Heart right ventricle (tissue), 16 donors: ENCODE measurements around the gene GTF2F2. TPM values are rescaled to one million over a fixed set of nuclear protein-coding genes. Genes with fewer than 3 reads are reported as not detected.

Source experiments
- ATAC-seq, 8 donors: fragments of 200-7000 bp; cut with Tn5 transposase; one replicate each; pipeline ENCODE4 v1.9.1; 2020; ENCODE audit warnings: mild to moderate bottlenecking in 8 of 8, moderate library complexity in 8 of 8, moderate number of reproducible peaks in 1 of 8
- DNase-seq, 2 donors: peaks; one replicate each; pipeline ENCODE4 v3.0.0-alpha.2; 2020
- H3K27ac ChIP-seq, 10 donors: fragments of 200-600 bp; sonication (generic) in 2 of 10; one replicate each; pipeline versions ENCODE4 v1.5.0 to v1.8.0; 2020 to 2022; ENCODE audit warnings: mild to moderate bottlenecking in 3 of 10
- H3K27me3 ChIP-seq, 7 donors: fragments of 200-600 bp; one replicate each; pipeline ENCODE4 v1.8.0; 2021 to 2022; ENCODE audit warnings: mild to moderate bottlenecking in 2 of 7
- H3K36me3 ChIP-seq, 9 donors: fragments of 200-600 bp; sonication (generic) in 1 of 9; one replicate each; pipeline versions ENCODE4 v1.5.0 to v1.8.0; 2020 to 2022; ENCODE audit warnings: mild to moderate bottlenecking in 2 of 9
- H3K4me1 ChIP-seq, 9 donors: fragments of 200-600 bp; sonication (generic) in 1 of 9; one replicate each; pipeline versions ENCODE4 v1.5.0 to v1.8.0; 2020 to 2022; ENCODE audit warnings: mild to moderate bottlenecking in 4 of 9
- H3K4me3 ChIP-seq, 10 donors: fragments of 200-600 bp; sonication (generic) in 2 of 10; one replicate each; pipeline versions ENCODE4 v1.5.0 to v1.8.0; 2020 to 2022; ENCODE audit warnings: mild to moderate bottlenecking in 7 of 10, moderate library complexity in 2 of 10
- H3K9me3 ChIP-seq, 11 donors: fragments of 200-600 bp in 10 of 11; sonication (generic) in 2 of 11; one replicate each; pipeline versions ENCODE4 v1.5.0 to v1.8.0; 2013 to 2022; ENCODE audit warnings: mild to moderate bottlenecking in 2 of 11, control low read depth in 1 of 11, moderate library complexity in 1 of 11
- WGBS, 2 donors: extraction: QIAGEN DNeasy Blood & Tissue Kit; methylation state at CpG; one replicate each; pipeline ENCODE4 v1.1.7; 2013; ENCODE audit warnings: inconsistent platforms in 1 of 2; 5-methylcytosine and 5-hydroxymethylcytosine counted together
- intact Hi-C, 10 donors: fragments of 100-400 bp; cut with DNase I; formaldehyde crosslinking; loops; one replicate each; pipeline versions ENCODE4 v1.11.1 to v1.14.2; 2022
- polyA plus RNA-seq, 2 donors: library from polyadenylated mRNA; stranded (reverse); fragments of 200-250 nt; gene quantifications; one replicate each; pipeline ENCODE4 v1.2.3, GENCODE V29; 2013
- total RNA-seq, 10 donors: library from RNA; stranded (reverse); fragmentation: NEBNext Ultra II Directional in 3 of 10; extraction: Animal tissue kit (Norgen Biotek cat#: 25700) in 3 of 10; gene quantifications; one replicate each; pipeline versions ENCODE4 v1.2.1 to v1.2.4, GENCODE V29; 2021 to 2023
- TF ChIP-seq, protein P1 (sequence below), 9 donors: fragments of 200-600 bp; sonication (generic) in 2 of 9; IDR thresholded peaks; one replicate each; pipeline versions ENCODE4 v1.5.0 to v1.8.0; 2021 to 2022; ENCODE audit warnings: antibody characterized with exemption in 9 of 9, mild to moderate bottlenecking in 5 of 9, moderate library complexity in 1 of 9
- donor health status: Arrhythmogenic right ventricular cardiomyopathy.
- donor health status: ischemic (EF 13 %, LVEDD 7.1; RV severe dilation, severe dysfunction).
- donor health status: healthy with polysubstance abuse.
- donor health status: DM: no; HTN: yes; CAD: no.
- donor health status: DM: no; HTN: no; CAD: no.
- donor health status: ischemic (EF 25% LVEDD 6.9; RV normal size, moderate dysfunction).
- donor health status: ischemic (EF 25% LVEDD 5.7; RV mildly dilated, moderate dysfunction).
- donor health status: healthy.
- donor health status: DM: yes; HTN: yes; CAD: no.
- donor health status: Ischemic cardiomyopathy.
- donor health status: ischemic (EF 35%, LVEDD 5.7; RV mildly dilated, moderate dysfunction).
- donor health status: nonischemic (EF 11% LVEDD 7.7; RV severe dilation, severe dysfunction).
- donor health status: DM: yes; HTN: yes; CAD: no.
- donor health status: PGD.
- donor health status: ischemic (EF 29% LVEDD 5.4; RV normal size, mild dysfunction).
- donor health status: nonischemic (EF 23%, LVEDD 6.1; RV moderate dilation, normal function).

GTF2F2 gene
- total and polyA plus RNA-seq, 12 donors: 15.8 to 24.9 (median 21.5) TPM

DNA sequence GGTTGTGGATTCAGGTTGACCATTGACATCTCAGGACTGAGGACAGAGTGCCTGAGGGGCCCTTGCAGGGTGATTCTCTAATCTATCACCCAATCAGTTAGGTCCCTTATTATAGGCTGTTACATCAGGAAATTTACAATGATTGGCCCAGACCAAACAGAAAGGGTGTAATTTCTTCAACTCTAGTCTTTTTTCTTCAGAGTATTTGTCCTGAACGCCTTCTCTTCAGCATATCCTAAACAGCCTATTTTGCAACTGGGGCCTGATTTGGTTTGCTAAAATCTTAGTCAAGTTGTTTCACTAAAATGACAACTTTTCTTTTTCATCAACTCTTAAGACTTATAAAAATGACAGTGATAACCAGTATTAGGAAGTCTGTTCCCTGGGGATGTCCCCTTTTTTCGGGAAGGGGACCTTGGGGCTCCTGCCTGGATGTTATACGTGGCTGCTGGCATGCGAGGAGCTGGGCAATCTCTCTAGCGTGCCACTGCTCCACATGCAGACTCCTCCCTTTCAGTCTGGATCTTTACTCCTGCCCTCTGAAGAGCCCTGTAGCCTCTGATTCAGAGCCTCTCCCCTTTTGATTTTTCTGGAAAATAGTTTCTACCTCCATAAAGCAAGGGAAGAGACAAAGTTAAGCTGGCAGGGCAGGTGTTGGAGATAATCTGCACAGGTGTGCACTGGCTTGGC is 19.6 kb upstream of the GTF2F2 start:
- Histone ChIP-seq H3K4me1 (no peaks in the 10 kb centered on the region), H3K9me3 (no peaks in the 10 kb centered on the region), H3K36me3 (no peaks in the 10 kb centered on the region), H3K27ac (no peak overlapping the region), H3K4me3 (no peak overlapping the region), H3K27me3 (peaks cover 0 to 5% (median 0%) of the 10 kb centered on the region in 7 donors)
- ATAC-seq (no peak), DNase-seq (no peak)
- intact Hi-C loops: no loop called here
- 81 to 86% methylated on average over 5 of the region's 5 CpGs for WGBS, 2 donors
- TF ChIP-seq, protein P1, sequence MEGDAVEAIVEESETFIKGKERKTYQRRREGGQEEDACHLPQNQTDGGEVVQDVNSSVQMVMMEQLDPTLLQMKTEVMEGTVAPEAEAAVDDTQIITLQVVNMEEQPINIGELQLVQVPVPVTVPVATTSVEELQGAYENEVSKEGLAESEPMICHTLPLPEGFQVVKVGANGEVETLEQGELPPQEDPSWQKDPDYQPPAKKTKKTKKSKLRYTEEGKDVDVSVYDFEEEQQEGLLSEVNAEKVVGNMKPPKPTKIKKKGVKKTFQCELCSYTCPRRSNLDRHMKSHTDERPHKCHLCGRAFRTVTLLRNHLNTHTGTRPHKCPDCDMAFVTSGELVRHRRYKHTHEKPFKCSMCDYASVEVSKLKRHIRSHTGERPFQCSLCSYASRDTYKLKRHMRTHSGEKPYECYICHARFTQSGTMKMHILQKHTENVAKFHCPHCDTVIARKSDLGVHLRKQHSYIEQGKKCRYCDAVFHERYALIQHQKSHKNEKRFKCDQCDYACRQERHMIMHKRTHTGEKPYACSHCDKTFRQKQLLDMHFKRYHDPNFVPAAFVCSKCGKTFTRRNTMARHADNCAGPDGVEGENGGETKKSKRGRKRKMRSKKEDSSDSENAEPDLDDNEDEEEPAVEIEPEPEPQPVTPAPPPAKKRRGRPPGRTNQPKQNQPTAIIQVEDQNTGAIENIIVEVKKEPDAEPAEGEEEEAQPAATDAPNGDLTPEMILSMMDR (IDR thresholded peaks at IDR 0.05): no peak

DNA sequence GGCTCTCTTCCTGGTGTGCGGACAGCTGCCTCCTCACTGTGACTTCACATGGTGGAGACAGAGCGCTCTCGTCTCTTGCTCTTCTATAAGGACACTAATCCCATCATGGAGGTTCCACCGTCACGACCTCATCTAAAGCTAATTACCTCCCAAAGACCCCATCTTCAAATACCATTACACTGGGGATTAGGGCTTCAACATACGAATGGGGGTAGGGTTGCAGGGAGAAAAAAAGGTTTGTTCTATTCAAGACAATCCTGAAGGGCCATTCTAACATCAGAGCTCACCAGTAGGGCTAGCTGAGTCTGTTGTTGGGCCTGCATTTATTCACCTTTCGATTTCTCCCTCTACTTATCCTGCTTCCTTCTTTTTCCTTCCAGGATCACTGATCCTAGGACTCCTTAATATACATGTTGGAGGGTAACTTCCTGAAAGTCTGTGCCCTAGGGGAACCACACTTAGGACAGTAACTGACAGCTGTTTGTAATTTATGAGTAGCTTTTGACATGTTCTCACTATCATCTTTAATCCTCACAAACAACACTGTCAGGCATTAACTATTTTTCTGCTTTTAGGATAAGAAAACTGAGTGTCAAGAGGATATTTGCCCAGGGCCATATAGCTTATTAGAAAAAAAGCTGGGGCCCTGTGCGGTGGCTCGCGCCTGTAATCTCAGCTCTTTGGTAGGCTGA is 18.8 kb upstream of the GTF2F2 start:
- Histone ChIP-seq H3K4me1 (no peaks in the 10 kb centered on the region), H3K27me3 (peaks cover 0 to 12% (median 0%) of the 10 kb centered on the region in 7 donors), H3K36me3 (no peaks in the 10 kb centered on the region), H3K9me3 (no peaks in the 10 kb centered on the region), H3K4me3 (no peak overlapping the region), H3K27ac (no peak overlapping the region)
- TF ChIP-seq, protein P1 (IDR thresholded peaks at IDR 0.05): no peak
- intact Hi-C loops: no loop called here
- ATAC-seq (no peak), DNase-seq (no peak)
- 86% methylated on average over 10 of the region's 10 CpGs for WGBS, 2 donors

DNA sequence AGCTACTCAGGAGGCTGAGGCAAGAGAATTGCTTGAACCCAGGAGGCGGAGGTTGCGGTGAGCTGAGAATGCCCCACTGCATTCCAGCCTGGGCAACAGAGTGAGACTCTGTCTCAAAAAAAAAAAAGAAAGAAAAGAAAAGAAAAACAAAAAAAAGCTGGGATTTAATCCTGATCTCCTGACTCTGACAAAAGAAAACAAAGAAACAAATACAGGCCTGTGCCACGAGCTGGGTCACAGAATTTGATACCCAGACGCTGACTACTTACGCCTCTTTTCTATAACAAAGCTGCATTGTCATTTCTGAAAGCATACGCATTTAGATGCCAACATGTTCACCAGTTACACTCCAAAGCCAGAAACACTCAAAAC is 18.2 kb upstream of the GTF2F2 start:
- TF ChIP-seq, protein P1 (IDR thresholded peaks at IDR 0.05): no peak
- WGBS, 2 donors: 79 to 86% methylated on average over 6 of the region's 6 CpGs
- no peaks in the 10 kb centered on the region for H3K9me3 ChIP-seq
- H3K27ac ChIP-seq: no peak overlapping the region
- peaks cover 0 to 12% (median 0%) of the 10 kb centered on the region in 7 donors for H3K27me3 ChIP-seq
- ATAC-seq: no peak
- intact Hi-C loops: no loop called here
- no peaks in the 10 kb centered on the region for H3K4me1 ChIP-seq
- no peak overlapping the region for H3K4me3 ChIP-seq
- H3K36me3 ChIP-seq: no peaks in the 10 kb centered on the region
- DNase-seq: no peak

DNA sequence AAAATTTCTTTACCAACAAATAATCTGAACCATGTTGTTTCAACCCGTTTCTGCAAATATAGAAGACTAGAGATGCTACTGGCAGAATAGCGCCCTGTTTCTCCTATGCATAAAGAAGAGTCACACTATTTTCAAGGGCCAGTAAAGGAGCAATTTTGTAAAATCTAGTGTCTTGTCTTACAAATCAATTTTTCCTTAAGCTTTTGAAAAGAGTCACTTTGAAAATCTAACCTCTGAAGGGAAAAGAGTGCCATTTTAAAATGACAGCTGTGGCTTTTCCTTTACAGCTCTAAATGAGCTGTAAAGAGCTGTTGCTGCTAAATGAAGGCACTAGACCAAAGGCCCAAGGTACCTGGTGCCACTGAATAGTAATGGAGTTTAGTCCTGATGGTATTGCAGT is 16.9 kb upstream of the GTF2F2 start:
- H3K4me1 ChIP-seq: no peaks in the 10 kb centered on the region

More for the DNA sequence above, 16.9 kb upstream of the GTF2F2 start:
- H3K27ac ChIP-seq: no peak overlapping the region
- no peak overlapping the region for H3K4me3 ChIP-seq
- ATAC-seq (no peak), DNase-seq (no peak)
- intact Hi-C loops: no loop called here
- no peaks in the 10 kb centered on the region for H3K36me3 ChIP-seq
- 86 to 94% methylated on average over 2 of the region's 2 CpGs for WGBS, 2 donors
- H3K27me3 ChIP-seq: peaks cover 0 to 12% (median 0%) of the 10 kb centered on the region in 7 donors
- no peaks in the 10 kb centered on the region for H3K9me3 ChIP-seq
- TF ChIP-seq, protein P1 (IDR thresholded peaks at IDR 0.05): no peak
